ENCODE data around the gene LY9. TPM values are rescaled to one million over a fixed set of nuclear protein-coding genes. Genes with fewer than 3 reads are reported as not detected.

LY9 gene
- polyA plus RNA-seq, 1 experiment = not detected

DNA sequence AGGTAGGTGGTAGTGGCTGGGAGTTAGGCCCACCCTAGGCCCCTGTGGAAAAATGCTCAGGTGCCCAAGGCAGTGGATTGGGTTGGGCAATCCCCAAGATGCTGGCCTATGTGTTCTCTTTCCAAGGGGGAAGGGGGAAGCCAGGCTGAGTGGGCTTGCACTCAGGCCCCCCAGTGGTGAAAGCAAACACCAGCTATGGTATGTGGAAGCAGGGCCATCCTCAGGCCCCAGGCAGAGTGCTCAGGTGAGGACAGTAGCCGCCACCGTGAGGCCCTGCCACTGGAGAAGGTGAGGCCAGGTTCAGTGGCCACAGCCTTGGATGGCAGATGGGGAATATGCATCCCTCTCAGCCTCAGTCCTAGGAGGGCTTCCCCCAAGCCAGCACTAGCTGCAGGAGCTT, 11.8 kb downstream of the LY9 start:
- Histone ChIP-seq H3K27me3 (ENCODE audit: control insufficient read depth, insufficient read depth, low read length) (no peaks in the 10 kb centered on the region), H3K36me3 (ENCODE audit: control insufficient read depth, insufficient read depth, low read length) (no peaks in the 10 kb centered on the region), H3K4me3 (ENCODE audit: low read depth, low read length) (no peak overlapping the region)
- ChIA-PET POLR2A (no interaction called here), CTCF (no interaction called here)
- no peak for DNase-seq (ENCODE audit: low read depth)
- TF ChIP-seq, protein P1, sequence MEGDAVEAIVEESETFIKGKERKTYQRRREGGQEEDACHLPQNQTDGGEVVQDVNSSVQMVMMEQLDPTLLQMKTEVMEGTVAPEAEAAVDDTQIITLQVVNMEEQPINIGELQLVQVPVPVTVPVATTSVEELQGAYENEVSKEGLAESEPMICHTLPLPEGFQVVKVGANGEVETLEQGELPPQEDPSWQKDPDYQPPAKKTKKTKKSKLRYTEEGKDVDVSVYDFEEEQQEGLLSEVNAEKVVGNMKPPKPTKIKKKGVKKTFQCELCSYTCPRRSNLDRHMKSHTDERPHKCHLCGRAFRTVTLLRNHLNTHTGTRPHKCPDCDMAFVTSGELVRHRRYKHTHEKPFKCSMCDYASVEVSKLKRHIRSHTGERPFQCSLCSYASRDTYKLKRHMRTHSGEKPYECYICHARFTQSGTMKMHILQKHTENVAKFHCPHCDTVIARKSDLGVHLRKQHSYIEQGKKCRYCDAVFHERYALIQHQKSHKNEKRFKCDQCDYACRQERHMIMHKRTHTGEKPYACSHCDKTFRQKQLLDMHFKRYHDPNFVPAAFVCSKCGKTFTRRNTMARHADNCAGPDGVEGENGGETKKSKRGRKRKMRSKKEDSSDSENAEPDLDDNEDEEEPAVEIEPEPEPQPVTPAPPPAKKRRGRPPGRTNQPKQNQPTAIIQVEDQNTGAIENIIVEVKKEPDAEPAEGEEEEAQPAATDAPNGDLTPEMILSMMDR (IDR thresholded peaks at IDR 0.05; ENCODE audit: insufficient read depth, low read depth, low read length) = no peak

DNA sequence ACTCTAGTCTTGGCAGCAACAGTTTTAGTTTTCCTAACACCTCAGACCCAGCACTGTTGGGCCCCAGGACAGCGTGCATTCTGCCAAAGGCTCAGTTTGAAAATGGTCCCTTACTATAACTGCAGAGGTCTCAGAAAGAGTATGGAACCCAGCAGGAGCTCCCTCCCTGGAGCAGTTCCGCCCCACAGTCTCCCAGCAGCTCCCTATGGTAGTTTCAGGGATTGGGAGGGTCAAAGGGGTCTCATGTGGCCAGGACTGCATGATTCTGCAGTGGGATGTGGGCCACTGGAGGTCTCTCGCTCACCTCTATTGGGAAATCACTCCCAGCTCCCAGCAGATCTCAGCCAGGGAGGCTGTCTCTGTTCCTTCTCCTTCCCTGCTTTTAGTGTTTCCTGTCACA, 12.3 kb downstream of the LY9 start:
- DNase-seq (ENCODE audit: low read depth) = no peak
- H3K27me3 ChIP-seq (ENCODE audit: control insufficient read depth, insufficient read depth, low read length) = no peaks in the 10 kb centered on the region
- POLR2A ChIA-PET = no interaction called here
- no peak overlapping the region for H3K4me3 ChIP-seq (ENCODE audit: low read depth, low read length)
- CTCF ChIA-PET = interaction anchor here (0.8 kb wide), 1 partner anchor 28 kb away, joined by 4 read pairs; no protein-coding TSS in a partner anchor
- TF ChIP-seq, protein P1 (IDR thresholded peaks at IDR 0.05; ENCODE audit: insufficient read depth, low read depth, low read length) = no peak
- no peaks in the 10 kb centered on the region for H3K36me3 ChIP-seq (ENCODE audit: control insufficient read depth, insufficient read depth, low read length)

DNA sequence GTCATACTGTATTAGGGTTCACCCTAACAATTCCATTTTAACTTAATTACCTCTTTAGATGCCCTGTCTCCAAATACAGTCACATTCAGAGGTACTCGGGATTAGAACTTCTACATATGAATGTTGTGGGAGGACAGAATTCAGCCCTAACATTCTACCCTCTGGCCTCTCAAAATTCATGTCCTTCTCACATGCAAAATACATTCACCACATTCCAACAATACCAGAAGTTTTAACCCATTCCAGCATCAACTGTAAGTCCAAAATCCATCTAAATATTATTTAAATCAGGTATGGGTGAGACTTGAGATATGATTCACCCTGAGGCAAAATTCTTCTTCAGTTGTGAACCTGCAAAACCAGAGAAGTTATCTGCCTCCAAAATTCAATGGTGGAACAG, 14.5 kb downstream of the LY9 start:
- CTCF ChIA-PET = no interaction called here
- no peak for DNase-seq (ENCODE audit: low read depth)
- POLR2A ChIA-PET = no interaction called here

DNA sequence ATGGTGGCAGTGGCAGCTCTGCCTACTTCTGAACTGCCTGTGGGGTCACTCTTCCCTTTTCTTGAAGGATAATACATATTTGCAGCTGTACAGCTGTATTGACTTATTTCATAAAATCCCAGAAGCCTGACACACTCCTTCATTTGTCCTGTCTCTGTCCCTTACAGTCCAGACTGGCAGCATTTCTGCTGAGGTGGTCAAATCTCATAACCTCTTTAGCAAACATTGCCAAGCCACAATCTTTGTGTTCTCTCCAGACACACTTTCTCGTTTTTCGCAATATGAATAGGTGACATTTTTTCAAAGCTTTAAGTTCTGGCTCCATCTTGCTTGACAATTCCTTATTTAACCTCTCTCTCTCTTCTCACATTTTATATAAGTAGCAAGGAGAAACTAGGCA, 15.2 kb downstream of the LY9 start:
- POLR2A ChIA-PET = no interaction called here
- TF ChIP-seq, protein P1 (IDR thresholded peaks at IDR 0.05; ENCODE audit: insufficient read depth, low read depth, low read length) = no peak
- CTCF ChIA-PET = no interaction called here

More for the DNA sequence above, 14.5 kb downstream of the LY9 start:
- Histone ChIP-seq H3K27me3 (ENCODE audit: control insufficient read depth, insufficient read depth, low read length) (no peaks in the 10 kb centered on the region), H3K4me3 (ENCODE audit: low read depth, low read length) (no peak overlapping the region), H3K36me3 (ENCODE audit: control insufficient read depth, insufficient read depth, low read length) (no peaks in the 10 kb centered on the region)
- TF ChIP-seq, protein P1 (IDR thresholded peaks at IDR 0.05; ENCODE audit: insufficient read depth, low read depth, low read length) = no peak

DNA sequence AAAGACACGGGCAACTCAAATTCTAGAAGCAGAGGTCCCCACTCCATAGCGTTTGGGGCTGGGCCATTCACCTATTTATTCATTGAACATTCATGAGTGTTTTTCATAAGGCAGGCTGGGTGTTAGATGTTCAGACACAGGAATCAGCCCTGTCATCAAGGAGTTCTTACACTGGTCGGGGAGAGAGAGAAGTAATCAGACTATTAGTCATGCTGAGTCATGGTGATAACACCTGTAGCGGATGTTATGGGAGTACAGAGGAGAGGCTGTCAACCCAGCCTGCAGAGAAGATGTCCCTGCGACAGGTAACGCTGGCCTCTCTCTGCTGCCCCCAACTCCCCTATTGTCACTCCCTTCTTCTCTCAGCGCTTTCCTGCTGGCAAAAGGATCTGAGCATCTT, 17.2 kb downstream of the LY9 start:
- TF ChIP-seq, protein P1 (IDR thresholded peaks at IDR 0.05; ENCODE audit: insufficient read depth, low read depth, low read length) = no peak
- Histone ChIP-seq H3K4me3 (ENCODE audit: low read depth, low read length) (no peak overlapping the region), H3K36me3 (ENCODE audit: control insufficient read depth, insufficient read depth, low read length) (no peaks in the 10 kb centered on the region), H3K27me3 (ENCODE audit: control insufficient read depth, insufficient read depth, low read length) (no peaks in the 10 kb centered on the region)
- POLR2A ChIA-PET = no interaction called here
- CTCF ChIA-PET = no interaction called here
- no peak for DNase-seq (ENCODE audit: low read depth)

More for the DNA sequence above, 15.2 kb downstream of the LY9 start:
- H3K4me3 ChIP-seq (ENCODE audit: low read depth, low read length) = no peak overlapping the region
- no peaks in the 10 kb centered on the region for H3K36me3 ChIP-seq (ENCODE audit: control insufficient read depth, insufficient read depth, low read length)
- no peaks in the 10 kb centered on the region for H3K27me3 ChIP-seq (ENCODE audit: control insufficient read depth, insufficient read depth, low read length)
- no peak for DNase-seq (ENCODE audit: low read depth)

All from BJ (cell line).